IMR-90 (cell line): Measurements from ENCODE around the gene FAM24B. TPM values are rescaled to one million over a fixed set of nuclear protein-coding genes. Genes with fewer than 3 reads are reported as not detected.

ENCODE experiments used
- ATAC-seq: fragments of 200-7000 bp; cut with Tn5 transposase; 2 replicates; pipeline ENCODE4 v1.9.1; 2020; ENCODE audit warnings: low read depth, mild to moderate bottlenecking, moderate library complexity
- BruUV-seq: library from RNA; stranded (reverse); fragments of 400-500 nt; replicated peaks from 2 replicates; lab custom pipeline; 2021; lab: Mats Ljungman, UMichigan
- CTCF ChIA-PET: fragments of 300-600 bp; formaldehyde crosslinking; extraction: SDS; loops from one replicate; lab custom pipeline; 2021; ENCODE audit warnings: antibody characterized with exemption; lab: Yijun Ruan, JAX
- POLR2A ChIA-PET: fragments of 300-600 bp; sonication (Branson Sonifier 250); formaldehyde crosslinking; loops from one replicate; lab custom pipeline; 2022; ENCODE audit warnings: antibody characterized with exemption; ENCODE audit not compliant: unreplicated experiment; lab: Charles Lee
- DNase-seq: peaks from one replicate; pipeline ENCODE4 v3.0.0; 2013
- H2AFZ ChIP-seq: replicated peaks from 2 replicates; pipeline ENCODE3; 2013; ENCODE audit warnings: low read length, mild to moderate bottlenecking; ENCODE audit not compliant: poor library complexity
- H2AK5ac ChIP-seq: 2 replicates; pipeline ENCODE4 v1.6.1; 2013; ENCODE audit warnings: low read depth, low read length, inconsistent platforms
- H2AK9ac ChIP-seq: replicated peaks from 2 replicates; pipeline ENCODE3; 2013; ENCODE audit warnings: mild to moderate bottlenecking, low read depth, low read length, moderate library complexity; ENCODE audit not compliant: poor library complexity
- H2BK120ac ChIP-seq: 2 replicates; pipeline ENCODE4 v1.6.1; 2013; ENCODE audit warnings: low read depth, low read length, inconsistent platforms
- H2BK15ac ChIP-seq: 3 replicates; pipeline ENCODE4 v1.6.1; 2013; ENCODE audit warnings: low read depth, low read length, inconsistent platforms
- H2BK20ac ChIP-seq: 2 replicates; pipeline ENCODE4 v1.6.1; 2013; ENCODE audit warnings: low read depth, mild to moderate bottlenecking, inconsistent platforms, low read length, moderate library complexity
- H2BK5ac ChIP-seq: 2 replicates; pipeline ENCODE4 v1.6.1; 2013; ENCODE audit warnings: mild to moderate bottlenecking, low read depth, low read length, inconsistent platforms; ENCODE audit not compliant: poor library complexity, severe bottlenecking
- H3K14ac ChIP-seq: replicated peaks from 2 replicates; pipeline ENCODE4 v1.6.1; 2013; ENCODE audit warnings: low read depth, low read length, inconsistent platforms
- H3K18ac ChIP-seq: 2 replicates; pipeline ENCODE4 v1.6.1; 2013; ENCODE audit warnings: low read depth, low read length, control low read depth
- H3K23ac ChIP-seq: 2 replicates; pipeline ENCODE4 v1.6.1; 2013; ENCODE audit warnings: low read depth, low read length, inconsistent platforms
- H3K27ac ChIP-seq: 2 replicates; pipeline ENCODE4 v1.5.1; 2013; ENCODE audit warnings: mild to moderate bottlenecking, control low read depth, low read length; ENCODE audit not compliant: insufficient read depth
- H3K27me3 ChIP-seq: 2 replicates; pipeline ENCODE4 v1.6.1; 2013; ENCODE audit warnings: low read length; ENCODE audit not compliant: control insufficient read depth, insufficient read depth
- H3K36me3 ChIP-seq: 2 replicates; pipeline ENCODE4 v1.6.1; 2013; ENCODE audit warnings: low read length, mixed read lengths; ENCODE audit not compliant: control insufficient read depth, insufficient read depth
- H3K4ac ChIP-seq: 2 replicates; pipeline ENCODE4 v1.6.1; 2013; ENCODE audit warnings: low read depth, low read length, inconsistent platforms
- H3K4me1 ChIP-seq: 2 replicates; pipeline ENCODE4 v1.6.1; 2013; ENCODE audit warnings: low read length, mixed read lengths; ENCODE audit not compliant: control insufficient read depth, insufficient read depth
- H3K4me2 ChIP-seq: 2 replicates; pipeline ENCODE4 v1.6.1; 2013; ENCODE audit warnings: low read depth, mild to moderate bottlenecking, control low read depth, low read length, moderate library complexity
- H3K4me3 ChIP-seq: 2 replicates; pipeline ENCODE4 v1.5.1; 2013; ENCODE audit warnings: low read depth, mild to moderate bottlenecking, control low read depth, low read length, moderate library complexity; ENCODE audit not compliant: insufficient read depth
- H3K56ac ChIP-seq: 2 replicates; pipeline ENCODE4 v1.6.1; 2013; ENCODE audit warnings: low read length, inconsistent platforms; ENCODE audit not compliant: insufficient read depth; ENCODE audit errors: extremely low read depth
- H3K79me1 ChIP-seq, 2 experiments: 2 replicates each; pipeline ENCODE4 v1.6.1; 2013; ENCODE audit warnings: low read length in 2 of 2, inconsistent platforms in 1 of 2, low read depth in 1 of 2
- H3K9ac ChIP-seq: 2 replicates; pipeline ENCODE4 v1.6.1; 2013; ENCODE audit warnings: low read depth, low read length, control low read depth
- H3K9me1 ChIP-seq: 2 replicates; pipeline ENCODE4 v1.6.1; 2013; ENCODE audit warnings: low read length, inconsistent platforms; ENCODE audit not compliant: insufficient read depth
- H3K9me3 ChIP-seq: 2 replicates; pipeline ENCODE4 v1.6.1; 2013; ENCODE audit warnings: low read length; ENCODE audit not compliant: control insufficient read depth, insufficient read depth
- H4K20me1 ChIP-seq: 2 replicates; pipeline ENCODE4 v1.6.1; 2013; ENCODE audit warnings: low read length, inconsistent platforms; ENCODE audit not compliant: insufficient read depth
- H4K5ac ChIP-seq: 2 replicates; pipeline ENCODE4 v1.6.1; 2013; ENCODE audit warnings: mild to moderate bottlenecking, low read depth, low read length, control low read depth
- H4K8ac ChIP-seq, 2 experiments: 2 replicates each; pipeline ENCODE4 v1.6.1; 2013; ENCODE audit warnings: low read depth in 2 of 2, low read length in 2 of 2, control low read depth in 1 of 2, inconsistent platforms in 1 of 2
- H4K91ac ChIP-seq: 2 replicates; pipeline ENCODE4 v1.6.1; 2013; ENCODE audit warnings: low read depth, low read length, inconsistent platforms; ENCODE audit not compliant: insufficient read depth
- BHLHE40 ChIP-seq: fragments of 150-350 bp; IDR thresholded peaks from 2 replicates; pipeline ENCODE4 v1.6.1; 2016; ENCODE audit warnings: mild to moderate bottlenecking, low read depth, low read length
- CEBPB ChIP-seq: IDR thresholded peaks from 2 replicates; pipeline ENCODE4 v1.6.1; 2012; ENCODE audit warnings: low read depth, low read length, improper control_type of control experiment
- CHD1 ChIP-seq: IDR thresholded peaks from 2 replicates; pipeline ENCODE4 v1.6.1; 2012; ENCODE audit warnings: low read depth, low read length, improper control_type of control experiment
- FOS ChIP-seq: fragments of 150-350 bp; IDR thresholded peaks from 2 replicates; pipeline ENCODE4 v1.6.1; 2016; ENCODE audit warnings: low read depth, low read length
- MAFK ChIP-seq: IDR thresholded peaks from 2 replicates; pipeline ENCODE4 v1.6.1; 2012; ENCODE audit warnings: low read depth, low read length, improper control_type of control experiment
- MAZ ChIP-seq: IDR thresholded peaks from 2 replicates; pipeline ENCODE4 v1.6.1; 2012; ENCODE audit warnings: low read depth, mild to moderate bottlenecking, low read length, improper control_type of control experiment, moderate library complexity, borderline replicate concordance
- MXI1 ChIP-seq: IDR thresholded peaks from 2 replicates; pipeline ENCODE4 v1.6.1; 2012; ENCODE audit warnings: low read depth, mild to moderate bottlenecking, low read length, moderate library complexity, borderline replicate concordance
- NFE2L2 ChIP-seq: fragments of 150-350 bp; IDR thresholded peaks from 2 replicates; pipeline ENCODE4 v1.6.1; 2016; ENCODE audit warnings: low read depth, mild to moderate bottlenecking, low read length
- POLR2A ChIP-seq: IDR thresholded peaks from 2 replicates; pipeline ENCODE4 v1.6.1; 2012; ENCODE audit warnings: mild to moderate bottlenecking, low read depth, low read length
- RAD21 ChIP-seq: IDR thresholded peaks from 2 replicates; pipeline ENCODE4 v1.6.1; 2012; ENCODE audit warnings: low read length, improper control_type of control experiment
- RCOR1 ChIP-seq: IDR thresholded peaks from 2 replicates; pipeline ENCODE4 v1.6.1; 2012; ENCODE audit warnings: mild to moderate bottlenecking, low read length, improper control_type of control experiment; ENCODE audit not compliant: insufficient replicate concordance
- RFX5 ChIP-seq: IDR thresholded peaks from 2 replicates; pipeline ENCODE4 v1.8.0; 2012; ENCODE audit warnings: low read depth, mild to moderate bottlenecking, low read length, moderate library complexity
- SMC3 ChIP-seq: fragments of 150-350 bp; IDR thresholded peaks from 2 replicates; pipeline ENCODE4 v1.6.1; 2016; ENCODE audit warnings: low read depth, mild to moderate bottlenecking, antibody characterized with exemption, low read length, moderate library complexity
- WGBS, 2 experiments: methylation state at CpG; one replicate each; pipeline versions ENCODE4 v1.1.5 to v1.1.7; 2013; ENCODE audit warnings: missing lambda C conversion rate in 2 of 2; ENCODE audit not compliant: insufficient read length in 1 of 2; ENCODE audit errors: extremely low coverage in 2 of 2; 5-methylcytosine and 5-hydroxymethylcytosine counted together
- dilution Hi-C: fragments of 300-500 bp; cut with HindIII; formaldehyde crosslinking; loops from one replicate; pipeline ENCODE4 v1.14.3; 2018; ENCODE audit warnings: low sequenced_read_pairs; ENCODE audit not compliant: unreplicated experiment
- in situ Hi-C: fragments of 300-500 bp; cut with MboI; formaldehyde crosslinking; loops from 3 replicates; pipeline ENCODE4 v1.14.3; 2019; ENCODE audit warnings: low sequenced_read_pairs, inconsistent platforms, mixed read lengths
- intact Hi-C: fragments of 100-400 bp; cut with micrococcal nuclease; formaldehyde crosslinking; loops from 2 replicates; pipeline ENCODE4 v1.10.0; 2022
- polyA plus RNA-seq, 3 experiments: library from polyadenylated mRNA; depleted of rRNA; stranded (reverse); fragments of >200 nt; gene quantifications; 2 replicates each; pipeline ENCODE4 v1.2.3, GENCODE V29; 2012; ENCODE audit warnings: low replicate concordance in 1 of 3
- total RNA-seq: library from RNA; depleted of rRNA; stranded (reverse); fragments of >200 nt; gene quantifications from 2 replicates; pipeline ENCODE4 v1.2.3, GENCODE V29; 2012
- TF ChIP-seq, protein P1 (sequence below): fragments of 150-350 bp; IDR thresholded peaks from 2 replicates; pipeline ENCODE4 v1.6.1; 2016; ENCODE audit warnings: low read depth, mild to moderate bottlenecking, low read length, moderate library complexity, borderline replicate concordance
- TF ChIP-seq, protein P2 (sequence below): fragments of 150-350 bp; IDR thresholded peaks from 2 replicates; pipeline ENCODE4 v1.6.1; 2017; ENCODE audit warnings: mild to moderate bottlenecking, antibody characterized with exemption, low read length, low read depth
- TF ChIP-seq, protein P3 (sequence below): conservative IDR thresholded peaks from 2 replicates; pipeline ENCODE4 v1.5.1; 2012; ENCODE audit warnings: mild to moderate bottlenecking, low read depth, low read length, improper control_type of control experiment

Gene FAM24B
- total and polyA plus RNA-seq, 2 of the 4 experiments (the other 2 are of a cell fraction), result 1.6 to 4.3 TPM

DNA sequence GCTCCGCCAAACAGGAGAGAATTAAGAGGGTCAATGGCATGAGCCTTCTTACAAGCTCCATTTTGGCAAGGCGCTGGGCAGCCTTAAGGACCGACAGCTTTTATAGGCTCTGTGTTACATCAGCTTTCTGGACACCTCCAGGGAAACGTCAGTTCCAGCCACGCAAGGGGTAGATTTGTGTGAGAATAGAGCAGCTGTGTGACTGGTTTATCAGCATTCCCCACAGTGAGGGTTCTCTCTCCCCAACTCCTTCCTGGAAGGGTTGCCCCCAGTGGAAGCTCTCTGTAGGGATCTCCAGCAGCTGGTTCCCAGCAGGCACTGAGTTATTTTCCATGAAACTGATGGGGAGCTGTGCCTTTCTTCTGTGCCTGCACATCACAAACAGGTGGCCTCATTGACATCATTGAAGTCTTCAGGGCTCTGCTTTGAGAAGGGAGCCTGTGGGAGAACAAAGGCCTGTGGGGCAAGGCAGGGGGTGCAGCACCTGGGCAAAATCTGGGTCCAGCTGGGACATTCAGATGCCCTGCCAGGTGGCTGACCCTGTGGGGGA, 33.5 kb downstream of the FAM24B start, which contains the start of gene CUZD1:
CUZD1 (minus strand) TSS at position 75 of the 550 bp plus-strand sequence; CDS start at position 61, 14 bp downstream.
- Histone ChIP-seq H3K4me2 (no peak within 1 kb of the TSS), H4K91ac (no peak within 1 kb of the TSS), H2AFZ (no peak within 1 kb of the TSS), H2BK120ac (no peak within 1 kb of the TSS), H3K9me1 (peaks cover 5% of the 10 kb centered on the region; the same call in 1 of the 2 replicates), H3K4me1 (peaks cover 9% of the 10 kb centered on the region; the same call in 1 of the 2 replicates), H2BK20ac (no peak within 1 kb of the TSS), H2BK15ac (no peak within 1 kb of the TSS), H4K20me1 (no peaks in the 10 kb centered on the region), H3K18ac (no peak within 1 kb of the TSS), H3K27ac (no peak within 1 kb of the TSS), H3K23ac (no peak within 1 kb of the TSS), H2AK9ac (no peak within 1 kb of the TSS), H3K4me3 (no peak within 1 kb of the TSS), H3K14ac (no peak within 1 kb of the TSS), H4K8ac (no peak within 1 kb of the TSS), H3K4ac (no peak within 1 kb of the TSS), H2AK5ac (no peak within 1 kb of the TSS), H3K36me3 (no peaks in the 10 kb centered on the region), H3K9me3 (no peaks in the 10 kb centered on the region), H3K56ac (no peak within 1 kb of the TSS), H3K9ac (no peak within 1 kb of the TSS), H2BK5ac (no peak within 1 kb of the TSS), H3K27me3 (no peaks in the 10 kb centered on the region), H4K5ac (no peak within 1 kb of the TSS), H3K79me1 (peaks cover 0 to 8% of the 10 kb centered on the region in 2 experiments; a peak in 3 of 4 replicates)
- dilution Hi-C loops (no loop called here), in situ Hi-C loops (no loop called here), intact Hi-C loops (no loop called here)
- BruUV-seq, result no TSS peak
- DNase-seq (no peak), ATAC-seq (no peak)
- 73% methylated on average over 3 of the region's 5 CpGs; no CpG with 5 or more reads in 1 of the 2 experiments for WGBS, 2 experiments
- TF ChIP-seq, protein P1, sequence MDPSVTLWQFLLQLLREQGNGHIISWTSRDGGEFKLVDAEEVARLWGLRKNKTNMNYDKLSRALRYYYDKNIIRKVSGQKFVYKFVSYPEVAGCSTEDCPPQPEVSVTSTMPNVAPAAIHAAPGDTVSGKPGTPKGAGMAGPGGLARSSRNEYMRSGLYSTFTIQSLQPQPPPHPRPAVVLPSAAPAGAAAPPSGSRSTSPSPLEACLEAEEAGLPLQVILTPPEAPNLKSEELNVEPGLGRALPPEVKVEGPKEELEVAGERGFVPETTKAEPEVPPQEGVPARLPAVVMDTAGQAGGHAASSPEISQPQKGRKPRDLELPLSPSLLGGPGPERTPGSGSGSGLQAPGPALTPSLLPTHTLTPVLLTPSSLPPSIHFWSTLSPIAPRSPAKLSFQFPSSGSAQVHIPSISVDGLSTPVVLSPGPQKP, result no peak
- TF ChIP-seq, protein P2, sequence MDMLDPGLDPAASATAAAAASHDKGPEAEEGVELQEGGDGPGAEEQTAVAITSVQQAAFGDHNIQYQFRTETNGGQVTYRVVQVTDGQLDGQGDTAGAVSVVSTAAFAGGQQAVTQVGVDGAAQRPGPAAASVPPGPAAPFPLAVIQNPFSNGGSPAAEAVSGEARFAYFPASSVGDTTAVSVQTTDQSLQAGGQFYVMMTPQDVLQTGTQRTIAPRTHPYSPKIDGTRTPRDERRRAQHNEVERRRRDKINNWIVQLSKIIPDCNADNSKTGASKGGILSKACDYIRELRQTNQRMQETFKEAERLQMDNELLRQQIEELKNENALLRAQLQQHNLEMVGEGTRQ, result no peak
- TF ChIP-seq BHLHE40 (no peak), MAZ (no peak), RFX5 (no peak), MAFK (no peak), MXI1 (no peak), FOS (no peak), RCOR1 (no peak), SMC3 (no peak), POLR2A (no peak), CHD1 (no peak), NFE2L2 (no peak), RAD21 (no peak), CEBPB (no peak)
- TF ChIP-seq, protein P3, sequence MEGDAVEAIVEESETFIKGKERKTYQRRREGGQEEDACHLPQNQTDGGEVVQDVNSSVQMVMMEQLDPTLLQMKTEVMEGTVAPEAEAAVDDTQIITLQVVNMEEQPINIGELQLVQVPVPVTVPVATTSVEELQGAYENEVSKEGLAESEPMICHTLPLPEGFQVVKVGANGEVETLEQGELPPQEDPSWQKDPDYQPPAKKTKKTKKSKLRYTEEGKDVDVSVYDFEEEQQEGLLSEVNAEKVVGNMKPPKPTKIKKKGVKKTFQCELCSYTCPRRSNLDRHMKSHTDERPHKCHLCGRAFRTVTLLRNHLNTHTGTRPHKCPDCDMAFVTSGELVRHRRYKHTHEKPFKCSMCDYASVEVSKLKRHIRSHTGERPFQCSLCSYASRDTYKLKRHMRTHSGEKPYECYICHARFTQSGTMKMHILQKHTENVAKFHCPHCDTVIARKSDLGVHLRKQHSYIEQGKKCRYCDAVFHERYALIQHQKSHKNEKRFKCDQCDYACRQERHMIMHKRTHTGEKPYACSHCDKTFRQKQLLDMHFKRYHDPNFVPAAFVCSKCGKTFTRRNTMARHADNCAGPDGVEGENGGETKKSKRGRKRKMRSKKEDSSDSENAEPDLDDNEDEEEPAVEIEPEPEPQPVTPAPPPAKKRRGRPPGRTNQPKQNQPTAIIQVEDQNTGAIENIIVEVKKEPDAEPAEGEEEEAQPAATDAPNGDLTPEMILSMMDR, result no peak
- ChIA-PET CTCF (no interaction called here), POLR2A (no interaction called here)
